ACHN (cell line): ENCODE measurements around the gene UMOD.
"Not testable (repeated sequence)": the region's sequence is repeated elsewhere in the genome, so short reads cannot be mapped to it uniquely, and the experiment has no call there.

ENCODE experiments used
- DNase-seq: peaks from one replicate; pipeline ENCODE4 v3.0.0-alpha.2; 2015
- in situ Hi-C: cut with HindIII; loops from 2 replicates; pipeline ENCODE4 v1.10.0; 2017; ENCODE audit warnings: low sequenced_read_pairs, low pct_ligation_motif_present, low pct_unique_long_range_greater_than_20kb

UMOD gene

DNA sequence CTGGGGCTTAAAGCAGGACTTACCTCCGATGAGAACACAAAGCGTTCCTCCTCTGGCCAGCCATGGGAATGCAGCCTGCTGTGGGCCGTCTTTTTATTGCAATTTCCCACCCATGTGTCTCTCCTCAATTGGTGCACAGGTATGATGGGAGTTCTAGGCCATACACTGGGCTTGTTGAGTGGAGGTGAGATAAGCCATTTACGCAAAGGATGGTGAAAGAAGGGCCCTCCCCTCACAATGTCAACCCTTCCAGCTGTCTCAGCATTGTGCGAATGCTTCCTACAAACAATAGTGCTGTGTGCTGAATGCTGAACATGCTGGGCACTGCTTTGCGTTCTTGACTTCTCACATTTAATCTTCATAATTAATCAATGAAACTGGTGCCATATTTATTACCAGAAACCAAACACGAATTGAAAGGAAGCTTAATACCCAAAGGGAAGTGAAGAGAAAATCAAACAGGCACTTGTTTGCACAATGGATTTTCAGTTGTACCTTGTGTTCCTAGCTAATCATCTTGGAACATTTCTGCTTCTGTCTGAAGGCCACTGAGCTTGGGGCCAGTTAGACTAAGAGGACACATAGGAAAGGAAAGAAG, 25.0 kb downstream of the UMOD start, which contains the start of gene GP2:
TSS of gene GP2 (minus strand) at position 70 of the 598 bp plus-strand sequence. CDS start 1,082 bp downstream, outside the sequence.
- no peak for DNase-seq
- in situ Hi-C loops = no loop called here

DNA sequence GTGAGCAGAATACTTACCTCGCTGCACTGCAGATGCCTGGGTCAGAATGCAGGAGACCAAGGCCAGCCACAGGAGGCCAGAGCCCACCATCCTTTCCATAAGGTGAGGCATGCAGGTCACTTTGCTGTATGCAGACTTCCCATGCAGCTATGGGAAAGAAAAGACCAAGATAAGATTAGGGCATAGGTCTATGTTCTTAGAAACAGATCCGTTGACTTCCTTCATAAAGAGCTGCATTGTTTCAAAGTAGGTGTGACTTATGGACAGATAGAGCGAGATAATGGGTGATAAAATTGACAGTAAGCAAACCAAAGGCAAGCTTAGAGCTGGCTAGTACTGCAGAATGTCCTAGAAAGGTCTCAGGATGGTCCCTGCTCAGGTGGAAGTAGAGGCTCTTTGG, 26.2 kb downstream of the UMOD start:
- DNase-seq = no peak
- in situ Hi-C loops = no loop called here

DNA sequence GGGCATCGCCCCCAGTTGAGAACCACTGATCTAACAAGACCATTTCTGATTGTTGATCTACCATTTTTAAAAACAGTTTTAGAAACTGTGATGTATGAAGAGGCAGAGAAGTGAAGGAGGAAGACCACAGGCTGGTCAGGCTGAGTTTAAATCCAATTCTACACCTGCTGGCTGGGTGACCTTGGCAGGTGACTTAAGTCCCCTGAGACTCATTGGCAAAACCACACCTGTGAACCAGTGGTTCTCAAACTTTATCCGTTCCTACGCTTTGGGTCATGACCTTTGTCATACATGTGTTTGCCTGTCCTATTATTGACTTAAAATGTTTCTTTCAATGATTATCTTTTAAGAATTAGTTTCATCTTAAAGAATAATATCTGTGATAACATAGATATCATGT, 27.5 kb downstream of the UMOD start:
- in situ Hi-C loops = no loop called here
- DNase-seq = no peak

DNA sequence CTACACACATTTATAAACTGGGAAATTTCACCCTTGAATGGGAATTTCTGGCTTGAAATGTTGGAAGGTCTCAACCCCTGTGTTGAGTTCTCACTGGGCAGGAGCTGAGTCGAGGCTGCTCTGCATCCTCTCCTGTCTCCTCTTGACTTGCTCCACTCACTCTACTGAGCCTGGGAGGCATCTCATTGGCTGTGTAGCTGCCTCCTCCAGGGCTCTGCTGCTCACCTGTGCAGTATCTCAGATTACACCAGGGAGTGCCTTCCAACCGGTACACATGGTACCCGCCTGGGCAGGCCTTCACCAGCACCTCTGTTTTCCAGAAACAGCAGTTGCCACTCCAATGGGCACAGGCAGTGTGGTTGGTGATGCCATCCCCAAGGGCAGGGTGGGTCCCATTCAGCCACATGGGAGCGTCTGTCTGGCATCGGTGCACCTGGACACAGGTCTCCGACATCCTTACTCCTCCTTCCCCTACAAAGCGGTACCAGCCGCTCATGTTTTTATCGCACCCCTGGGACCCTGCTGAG, 28.9 kb downstream of the UMOD start:
- DNase-seq = no peak
- in situ Hi-C loops = no loop called here

DNA sequence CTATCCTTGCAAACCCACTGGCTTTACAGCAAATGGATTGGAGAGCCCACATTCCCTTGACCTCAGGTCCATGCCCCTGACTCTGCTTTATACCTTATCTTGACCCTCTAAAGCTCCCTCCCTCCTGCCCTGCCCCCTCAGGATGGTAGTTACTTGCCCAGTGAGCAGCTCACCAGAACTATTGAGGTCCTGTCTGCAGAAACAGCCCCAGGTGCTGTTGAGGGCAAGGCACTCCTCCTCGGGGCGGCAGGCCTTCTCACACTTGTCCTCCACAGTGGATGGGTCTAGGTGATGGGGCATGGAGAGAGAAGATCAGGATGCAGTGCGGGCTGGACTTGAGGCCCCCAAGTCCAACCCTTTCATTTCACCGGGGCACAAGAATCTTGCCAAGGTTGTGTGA, 29.8 kb downstream of the UMOD start:
- no peak for DNase-seq
- in situ Hi-C loops = no loop called here

DNA sequence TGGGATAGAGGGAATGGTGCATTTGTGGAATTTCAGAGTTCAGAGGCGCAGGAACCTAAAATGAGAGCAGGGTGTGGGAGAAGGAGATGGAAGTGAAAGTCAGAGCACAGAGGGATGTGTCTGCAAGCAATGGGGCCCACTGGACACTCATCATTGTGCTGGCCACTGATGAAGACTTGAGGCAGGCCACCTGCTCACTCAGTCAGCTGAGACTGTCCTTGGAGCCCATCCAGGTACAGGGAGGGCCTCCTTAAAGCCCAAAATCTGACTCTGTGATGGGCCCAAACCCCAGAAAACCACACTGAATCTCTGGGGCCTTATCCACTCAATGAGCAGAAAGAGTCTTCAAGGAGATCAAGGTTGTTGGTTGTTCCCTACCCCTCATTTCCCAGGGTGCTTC, 30.8 kb downstream of the UMOD start:
- DNase-seq = no peak
- in situ Hi-C loops = no loop called here

DNA sequence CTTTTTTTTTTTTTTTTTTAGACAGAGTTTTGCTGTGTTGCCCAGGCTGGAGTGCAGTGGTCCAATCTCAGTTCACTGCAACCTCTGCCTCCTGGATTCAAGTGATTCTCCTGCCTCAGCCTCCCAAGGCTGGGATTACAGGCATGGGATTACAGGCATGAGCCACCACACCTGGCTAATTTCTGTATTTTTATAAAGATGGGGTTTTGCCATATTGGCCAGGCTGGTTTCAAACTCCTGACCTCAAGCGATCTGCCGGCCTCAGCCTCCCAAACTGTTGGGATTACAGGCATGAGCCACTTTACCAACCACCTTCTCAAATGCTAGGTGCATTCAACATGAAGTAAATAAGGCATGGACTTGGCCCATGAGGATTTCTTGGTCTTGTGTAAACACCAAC, 31.5 kb downstream of the UMOD start:
- in situ Hi-C loops = not testable (repeated sequence)

DNA sequence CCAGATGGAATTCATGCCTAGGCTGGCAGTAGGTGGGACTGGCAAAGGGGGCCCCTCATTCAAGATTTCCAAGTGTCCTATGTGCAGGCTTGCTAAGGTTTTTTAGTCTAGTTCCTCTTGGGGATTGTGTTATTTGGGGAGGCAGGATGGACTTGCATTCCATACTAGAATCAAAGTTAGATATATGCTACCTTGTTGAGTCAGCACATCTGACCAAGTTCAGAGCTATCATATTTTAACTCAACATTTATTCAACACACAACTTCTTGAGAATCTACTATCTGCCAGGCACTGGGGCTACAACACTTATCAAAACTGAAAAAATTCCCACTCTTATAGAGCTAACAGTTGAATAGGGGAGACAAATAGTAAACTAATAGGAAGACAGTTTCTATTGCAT, 31.9 kb downstream of the UMOD start:
- DNase-seq = no peak
- in situ Hi-C loops = no loop called here

More for the DNA sequence above, 31.5 kb downstream of the UMOD start:
- not testable (repeated sequence) for DNase-seq

DNA sequence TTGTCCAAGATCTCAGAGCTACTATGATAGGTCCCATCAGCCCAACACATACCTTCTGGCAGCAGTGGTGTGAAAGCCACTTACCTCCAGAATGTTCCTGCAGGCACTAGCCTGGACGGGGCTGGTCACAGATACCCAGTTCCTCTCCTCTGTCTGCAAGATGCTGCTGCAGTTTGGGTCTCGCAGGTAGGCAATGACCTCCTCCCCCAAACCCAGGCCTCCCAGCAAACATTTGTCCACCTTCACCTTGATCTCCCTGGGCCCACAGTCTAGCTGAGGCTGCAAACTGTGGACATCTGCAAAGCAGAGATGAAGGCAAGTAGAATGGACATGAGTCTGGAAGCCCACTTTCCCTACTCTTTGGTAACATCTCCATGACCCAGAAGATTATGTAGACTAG, 32.3 kb downstream of the UMOD start:
- no peak for DNase-seq
- in situ Hi-C loops = no loop called here

DNA sequence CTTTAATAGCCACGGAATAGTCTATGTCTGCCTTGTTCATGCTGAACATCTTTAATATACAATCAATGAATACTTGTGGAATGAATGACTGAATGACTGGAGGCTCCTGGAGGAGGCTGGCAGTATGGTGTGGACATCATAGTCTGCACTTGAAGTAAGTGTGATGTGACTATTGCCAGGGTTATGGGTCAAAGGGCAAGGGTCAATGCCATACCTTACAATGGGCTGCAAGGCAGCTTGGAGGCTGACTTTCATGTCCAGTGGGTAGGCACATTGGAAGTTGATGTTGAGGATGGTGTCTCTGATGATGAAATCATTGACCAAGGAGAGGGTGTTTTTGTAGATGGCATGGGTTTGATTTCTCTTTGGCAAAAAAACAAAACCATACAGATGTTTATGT, 33.1 kb downstream of the UMOD start:
- DNase-seq = no peak
- in situ Hi-C loops = no loop called here

DNA sequence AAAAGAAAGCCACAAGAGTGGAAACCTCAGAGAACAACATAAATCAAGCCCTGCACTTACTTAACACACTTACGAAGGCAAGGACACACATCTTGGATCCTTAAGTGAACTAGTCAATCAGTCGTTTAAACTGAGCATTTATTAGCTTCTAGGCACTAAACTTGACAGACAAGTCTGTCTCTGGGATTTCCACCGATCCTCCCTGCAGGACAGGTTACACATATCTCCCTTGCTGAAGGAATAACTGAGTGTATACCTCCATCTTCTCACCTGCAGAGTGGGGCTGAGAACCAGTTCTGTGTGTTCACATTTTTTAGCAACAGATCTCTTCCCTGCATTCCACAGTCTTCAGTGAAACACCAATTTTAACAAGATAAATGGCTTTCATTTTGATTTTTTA, 34.1 kb downstream of the UMOD start:
- no peak for DNase-seq
- in situ Hi-C loops = no loop called here

DNA sequence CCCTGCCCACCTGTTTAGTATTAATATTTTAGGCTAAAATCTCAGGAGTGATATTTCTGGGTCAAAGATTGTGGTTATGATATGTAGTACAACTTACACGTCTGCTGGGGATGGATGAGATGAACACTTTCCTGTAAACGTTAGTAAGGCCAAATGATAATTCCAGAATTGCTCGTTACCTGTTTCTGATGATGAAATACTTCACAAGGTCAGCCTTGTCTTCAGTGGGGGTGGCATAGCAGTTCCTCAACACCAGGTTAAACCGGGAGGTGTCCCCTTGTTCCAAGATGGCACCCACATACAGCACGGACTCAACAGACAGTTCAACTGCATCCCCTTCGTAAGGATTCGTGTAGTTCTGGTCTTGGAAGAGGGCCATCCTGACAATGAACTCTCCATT, 34.5 kb downstream of the UMOD start:
- in situ Hi-C loops = no loop called here
- no peak for DNase-seq

DNA sequence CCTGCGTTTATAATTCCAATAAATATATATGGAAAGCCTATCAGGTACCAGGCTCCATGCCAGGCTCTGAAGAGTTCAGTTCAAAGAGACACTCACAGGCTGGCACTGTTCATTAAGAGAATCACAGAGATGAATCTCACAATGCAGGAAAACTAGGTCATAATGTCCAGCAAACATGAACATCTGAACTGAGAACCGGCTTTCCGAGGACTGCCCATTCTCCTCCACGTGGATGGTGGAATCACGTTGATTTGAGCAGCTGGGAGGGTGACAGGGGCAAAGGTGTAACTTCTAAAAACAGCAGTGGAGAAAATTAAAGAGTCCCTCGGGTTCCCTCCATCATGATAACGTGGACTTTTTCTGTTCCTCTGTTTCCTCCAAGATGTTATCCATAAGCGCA, 35.4 kb downstream of the UMOD start:
- in situ Hi-C loops = no loop called here
- no peak for DNase-seq

DNA sequence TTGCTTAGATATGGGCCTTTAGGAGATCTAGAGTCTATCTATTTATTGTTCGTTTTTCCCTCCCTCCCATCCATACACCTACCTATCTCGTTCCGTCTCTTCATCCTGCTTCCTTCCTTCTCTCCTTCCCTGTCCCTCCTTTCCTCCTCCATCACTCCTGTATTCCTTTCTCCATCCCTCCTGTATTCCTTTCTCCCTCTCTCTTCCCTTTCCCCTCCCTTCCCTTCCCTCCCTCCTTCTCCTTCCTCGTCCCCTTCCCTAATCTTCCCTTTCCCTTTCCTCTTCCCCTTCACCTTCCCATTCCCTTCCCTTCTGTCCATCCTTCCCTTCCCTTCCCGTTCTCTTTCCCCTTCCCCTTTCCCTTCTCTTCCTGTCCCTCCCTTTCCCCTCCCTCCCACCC, 35.8 kb downstream of the UMOD start:
- no peak for DNase-seq
- in situ Hi-C loops = no loop called here

DNA sequence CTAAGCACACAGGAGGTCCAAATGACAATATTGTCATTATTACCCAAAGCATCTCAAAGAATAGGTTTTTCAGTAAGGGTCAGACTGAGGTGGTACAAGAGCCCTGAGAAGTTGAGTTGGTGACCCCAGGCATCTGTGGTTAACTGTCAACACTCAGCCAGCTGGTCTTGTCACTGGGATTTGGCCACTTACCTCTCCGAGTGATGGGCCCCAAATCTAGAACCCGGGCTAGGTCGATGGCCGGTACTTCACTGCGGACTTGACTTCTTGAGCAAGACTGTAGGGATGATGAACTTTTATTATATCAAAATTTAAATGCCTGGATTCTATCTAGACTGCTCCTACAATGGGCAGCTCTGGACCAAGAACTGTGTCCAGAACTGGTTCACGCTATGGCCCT, 36.8 kb downstream of the UMOD start:
- in situ Hi-C loops = no loop called here
- no peak for DNase-seq

DNA sequence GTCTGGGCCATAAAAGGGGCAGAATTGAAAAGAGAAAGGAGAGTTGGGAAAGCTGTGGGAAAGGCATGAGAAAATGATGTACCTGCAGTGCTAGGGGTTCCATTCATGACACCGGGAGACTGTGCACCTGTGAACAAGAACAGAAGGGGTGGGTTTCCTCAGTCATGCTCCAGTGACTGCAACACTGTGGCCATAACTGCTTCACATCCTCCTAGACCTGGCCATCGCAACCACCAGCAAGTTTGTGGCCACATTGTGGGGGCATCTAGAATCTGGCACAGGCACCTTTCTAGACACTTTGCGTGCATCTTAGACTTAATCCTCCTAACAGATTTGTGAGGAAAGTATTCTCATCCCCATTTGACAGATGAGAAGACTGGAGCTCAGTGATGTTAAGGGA, 37.9 kb downstream of the UMOD start:
- no peak for DNase-seq
- in situ Hi-C loops = no loop called here

DNA sequence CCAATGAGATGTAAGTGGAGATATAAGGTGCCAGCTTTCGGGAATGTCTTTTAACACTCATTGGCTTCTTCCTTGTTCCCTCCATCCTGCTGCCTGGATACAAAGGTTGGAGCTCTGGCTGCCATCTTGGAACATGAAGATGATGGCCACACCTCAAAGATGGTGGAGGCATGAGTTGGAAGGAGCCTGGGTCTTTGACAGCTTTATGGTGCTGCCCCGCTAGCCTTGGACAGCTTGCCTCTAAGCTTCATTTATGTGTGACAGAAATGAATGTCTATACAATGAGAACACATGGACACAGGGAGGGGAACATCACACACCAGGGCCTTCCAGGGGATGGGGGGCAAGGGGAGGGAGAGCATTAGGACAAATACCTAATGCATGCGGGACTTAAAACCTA, 38.8 kb downstream of the UMOD start:
- in situ Hi-C loops = no loop called here
- no peak for DNase-seq

DNA sequence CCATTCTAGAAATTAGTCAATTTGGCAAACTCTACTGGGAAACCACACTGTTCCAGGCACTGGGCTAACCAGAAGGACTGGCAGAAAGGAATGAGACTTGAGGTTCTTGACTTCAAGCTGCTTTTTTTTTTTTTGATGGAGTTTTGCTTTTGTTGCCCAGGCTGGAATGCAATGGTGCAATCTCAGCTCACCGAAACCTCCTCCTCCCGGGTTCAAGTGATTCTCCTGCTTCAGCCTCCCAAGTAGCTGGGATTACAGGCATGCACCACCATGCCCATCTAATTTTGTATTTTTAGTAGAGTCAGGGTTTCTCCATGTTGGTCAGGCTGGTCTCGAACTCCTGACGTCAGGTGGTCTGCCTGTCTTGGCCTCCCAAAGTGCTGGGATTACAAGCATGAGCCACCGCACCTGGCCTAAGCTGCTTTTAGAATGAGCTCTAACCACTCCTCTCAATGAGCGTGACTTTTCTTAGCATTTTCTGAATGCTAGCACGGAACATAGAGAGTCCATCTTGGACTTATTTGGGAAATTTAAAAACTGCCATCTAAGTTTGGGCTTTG, 39.9 kb downstream of the UMOD start:
- in situ Hi-C loops = not testable (repeated sequence)

DNA sequence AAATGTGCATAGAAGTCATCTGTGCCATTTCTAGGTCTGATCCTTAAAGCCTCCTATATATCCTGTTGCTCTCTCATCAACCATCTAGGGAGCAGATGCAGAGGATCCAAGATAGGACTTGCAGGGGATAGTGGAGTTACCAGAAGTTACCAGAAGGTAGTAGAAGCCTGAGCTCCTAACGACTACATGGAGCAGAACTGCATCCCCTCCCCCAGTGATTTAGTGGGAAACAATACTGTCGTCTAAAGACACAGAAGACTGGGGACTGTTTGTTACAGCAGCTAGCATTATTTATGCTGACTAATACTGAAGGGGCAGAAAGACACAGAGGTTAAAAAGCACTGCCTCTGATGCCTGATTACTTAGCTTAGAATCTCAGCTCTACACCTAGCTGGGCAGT, 41.0 kb downstream of the UMOD start:
- no peak for DNase-seq
- in situ Hi-C loops = no loop called here

More for the DNA sequence above, 39.9 kb downstream of the UMOD start:
- DNase-seq = not testable (repeated sequence)
